Measurements from ENCODE around the gene SLC25A48. TPM values are rescaled to one million over a fixed set of nuclear protein-coding genes. Genes with fewer than 3 reads are reported as not detected.
"Not testable (repeated sequence)": the region's sequence is repeated elsewhere in the genome, so short reads cannot be mapped to it uniquely, and the experiment has no call there.

Gene SLC25A48
- total RNA-seq, 1 donor from 2014 or later: not detected

- intact Hi-C loops (cut with DNase I): no loop called here
Measured at GRCh38 chr5:135851186-135851914, 16.9 kb downstream of the SLC25A48 start.

GRCh38 chr5:135851915-135852845 lies 17.7 kb downstream of the SLC25A48 start:
- no peak for ATAC-seq

More at GRCh38 chr5:135851186-135851914, 16.9 kb downstream of the SLC25A48 start:
- no peak for DNase-seq
- Histone ChIP-seq H3K36me3 (no peaks in the 10 kb centered on the region), H3K9me3 (no peaks in the 10 kb centered on the region), H3K27me3 (no peaks in the 10 kb centered on the region), H3K27ac (no peak overlapping the region), H3K4me3 (no peak overlapping the region), H3K4me1 (no peaks in the 10 kb centered on the region)
- no peak for ATAC-seq
- TF ChIP-seq CTCF (IDR thresholded peaks at IDR 0.05): no peak

GRCh38 chr5:135857630-135858311 lies 23.3 kb downstream of the SLC25A48 start:
- Histone ChIP-seq H3K4me1 (no peaks in the 10 kb centered on the region), H3K27ac (no peak overlapping the region), H3K4me3 (no peak overlapping the region), H3K27me3 (no peaks in the 10 kb centered on the region), H3K9me3 (no peaks in the 10 kb centered on the region), H3K36me3 (no peaks in the 10 kb centered on the region)
- DNase-seq: no peak
- peak; percentile 36 for ATAC-seq
- no peak for TF ChIP-seq CTCF (IDR thresholded peaks at IDR 0.05)
- intact Hi-C loops (cut with DNase I): no loop called here

More at GRCh38 chr5:135851915-135852845, 17.7 kb downstream of the SLC25A48 start:
- no peak overlapping the region for H3K27ac ChIP-seq
- H3K36me3 ChIP-seq: no peaks in the 10 kb centered on the region
- no peaks in the 10 kb centered on the region for H3K9me3 ChIP-seq
- H3K27me3 ChIP-seq: no peaks in the 10 kb centered on the region
- intact Hi-C loops (cut with DNase I): no loop called here
- no peak for DNase-seq
- TF ChIP-seq CTCF (IDR thresholded peaks at IDR 0.05): no peak
- H3K4me3 ChIP-seq: no peak overlapping the region
- no peaks in the 10 kb centered on the region for H3K4me1 ChIP-seq

- H3K4me3 ChIP-seq; H3K4me1 ChIP-seq; H3K9me3 ChIP-seq; H3K27ac ChIP-seq; DNase-seq; H3K36me3 ChIP-seq; H3K27me3 ChIP-seq; intact Hi-C loops (cut with DNase I); ATAC-seq: not testable (repeated sequence)
Measured at GRCh38 chr5:135859186-135859585, 24.7 kb downstream of the SLC25A48 start.

GRCh38 chr5:135859641-135860040 lies 25.2 kb downstream of the SLC25A48 start:
- H3K27me3 ChIP-seq: no peaks in the 10 kb centered on the region
- no peaks in the 10 kb centered on the region for H3K9me3 ChIP-seq
- TF ChIP-seq CTCF (IDR thresholded peaks at IDR 0.05): no peak
- ATAC-seq (no peak), DNase-seq (no peak)
- no peak overlapping the region for H3K4me3 ChIP-seq
- H3K36me3 ChIP-seq: no peaks in the 10 kb centered on the region
- intact Hi-C loops (cut with DNase I): no loop called here
- H3K27ac ChIP-seq: no peak overlapping the region
- no peaks in the 10 kb centered on the region for H3K4me1 ChIP-seq
